OCI-LY3 (cell line): Measurements from ENCODE around the gene CYP2W1.

Experiments used
- EZH2phosphoT487 ChIP-seq: fragments of 200-600 bp; shearing (Covaris generic); IDR thresholded peaks from 2 replicates; pipeline ENCODE4 v1.6.1; 2018; ENCODE audit warnings: antibody characterized with exemption, mixed run types, low read depth
- TF ChIP-seq, protein P1 (sequence below): fragments of 200-600, 300-600 bp; sonication (generic); IDR thresholded peaks from 2 replicates; pipeline ENCODE4 v1.5.1; 2014; ENCODE audit warnings: antibody characterized with exemption, low read length, low read depth

DNA sequence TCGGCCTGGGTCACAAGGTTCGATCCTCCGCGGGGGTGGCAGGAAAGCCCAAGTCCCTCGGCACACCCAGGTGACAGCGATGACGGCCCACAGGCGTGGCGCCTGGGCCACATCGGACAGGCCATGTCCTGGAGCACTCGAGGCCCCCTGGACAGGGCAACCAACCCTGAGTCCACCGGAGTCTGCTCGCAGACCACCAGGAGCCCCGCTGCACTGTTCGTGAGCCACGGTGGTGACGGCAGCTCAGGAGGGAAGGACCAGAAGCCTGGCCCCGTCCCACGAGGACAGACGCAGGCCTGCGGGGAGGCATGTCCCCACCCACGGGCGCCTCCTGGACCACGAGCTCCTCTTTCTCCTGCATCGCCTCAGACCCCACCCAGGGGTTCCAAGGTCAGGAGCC lies 39.0 kb downstream of the CYP2W1 start:
- TF ChIP-seq, protein P1, sequence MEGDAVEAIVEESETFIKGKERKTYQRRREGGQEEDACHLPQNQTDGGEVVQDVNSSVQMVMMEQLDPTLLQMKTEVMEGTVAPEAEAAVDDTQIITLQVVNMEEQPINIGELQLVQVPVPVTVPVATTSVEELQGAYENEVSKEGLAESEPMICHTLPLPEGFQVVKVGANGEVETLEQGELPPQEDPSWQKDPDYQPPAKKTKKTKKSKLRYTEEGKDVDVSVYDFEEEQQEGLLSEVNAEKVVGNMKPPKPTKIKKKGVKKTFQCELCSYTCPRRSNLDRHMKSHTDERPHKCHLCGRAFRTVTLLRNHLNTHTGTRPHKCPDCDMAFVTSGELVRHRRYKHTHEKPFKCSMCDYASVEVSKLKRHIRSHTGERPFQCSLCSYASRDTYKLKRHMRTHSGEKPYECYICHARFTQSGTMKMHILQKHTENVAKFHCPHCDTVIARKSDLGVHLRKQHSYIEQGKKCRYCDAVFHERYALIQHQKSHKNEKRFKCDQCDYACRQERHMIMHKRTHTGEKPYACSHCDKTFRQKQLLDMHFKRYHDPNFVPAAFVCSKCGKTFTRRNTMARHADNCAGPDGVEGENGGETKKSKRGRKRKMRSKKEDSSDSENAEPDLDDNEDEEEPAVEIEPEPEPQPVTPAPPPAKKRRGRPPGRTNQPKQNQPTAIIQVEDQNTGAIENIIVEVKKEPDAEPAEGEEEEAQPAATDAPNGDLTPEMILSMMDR: no peak
- no peak for TF ChIP-seq EZH2phosphoT487
